Measurements from ENCODE around the gene SLC10A6. TPM values are rescaled to one million over a fixed set of nuclear protein-coding genes. Genes with fewer than 3 reads are reported as not detected.

Gene SLC10A6
- total RNA-seq, 1 experiment from 2014 or later: not detected

DNA sequence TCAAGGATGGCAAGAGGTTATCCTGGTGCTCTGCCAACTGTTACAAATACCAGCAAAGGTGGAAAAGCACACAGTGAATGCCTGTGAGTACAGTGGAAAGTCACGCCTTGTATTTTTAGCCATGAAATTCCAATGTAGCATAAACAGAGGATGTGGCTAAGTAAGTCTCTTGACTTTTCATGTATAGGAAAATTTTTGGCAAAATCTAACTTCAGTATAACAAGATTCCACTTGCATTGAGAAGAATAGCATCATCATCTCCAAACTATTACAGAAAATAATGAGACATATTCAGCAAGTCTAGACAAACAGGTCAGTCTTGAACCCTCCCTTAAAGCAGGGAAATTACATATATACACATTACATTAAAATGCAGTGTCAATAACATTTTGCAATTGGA, 7.9 kb downstream of the SLC10A6 start:
- H3K9me3 ChIP-seq (ENCODE audit: control insufficient read depth, insufficient read depth, low read depth, low read length): no peaks in the 10 kb centered on the region
- intact Hi-C loops (cut with micrococcal nuclease; ENCODE audit: unreplicated experiment) (no loop called here), in situ Hi-C loops (cut with HindIII; ENCODE audit: low pct_unique_long_range_greater_than_20kb, low sequenced_read_pairs) (no loop called here)
- no peaks in the 10 kb centered on the region for H3K36me3 ChIP-seq (ENCODE audit: control insufficient read depth, insufficient read depth, low read length)
- H3K4me1 ChIP-seq (ENCODE audit: control insufficient read depth, insufficient read depth, low read length): no peaks in the 10 kb centered on the region
- no peak for TF ChIP-seq SIN3A (IDR thresholded peaks at IDR 0.05; ENCODE audit: borderline replicate concordance, insufficient read depth, low read depth, low read length)
- TF ChIP-seq, protein P1, sequence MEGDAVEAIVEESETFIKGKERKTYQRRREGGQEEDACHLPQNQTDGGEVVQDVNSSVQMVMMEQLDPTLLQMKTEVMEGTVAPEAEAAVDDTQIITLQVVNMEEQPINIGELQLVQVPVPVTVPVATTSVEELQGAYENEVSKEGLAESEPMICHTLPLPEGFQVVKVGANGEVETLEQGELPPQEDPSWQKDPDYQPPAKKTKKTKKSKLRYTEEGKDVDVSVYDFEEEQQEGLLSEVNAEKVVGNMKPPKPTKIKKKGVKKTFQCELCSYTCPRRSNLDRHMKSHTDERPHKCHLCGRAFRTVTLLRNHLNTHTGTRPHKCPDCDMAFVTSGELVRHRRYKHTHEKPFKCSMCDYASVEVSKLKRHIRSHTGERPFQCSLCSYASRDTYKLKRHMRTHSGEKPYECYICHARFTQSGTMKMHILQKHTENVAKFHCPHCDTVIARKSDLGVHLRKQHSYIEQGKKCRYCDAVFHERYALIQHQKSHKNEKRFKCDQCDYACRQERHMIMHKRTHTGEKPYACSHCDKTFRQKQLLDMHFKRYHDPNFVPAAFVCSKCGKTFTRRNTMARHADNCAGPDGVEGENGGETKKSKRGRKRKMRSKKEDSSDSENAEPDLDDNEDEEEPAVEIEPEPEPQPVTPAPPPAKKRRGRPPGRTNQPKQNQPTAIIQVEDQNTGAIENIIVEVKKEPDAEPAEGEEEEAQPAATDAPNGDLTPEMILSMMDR (IDR thresholded peaks at IDR 0.05): no peak
- DNase-seq (ENCODE audit: low read depth, low spot score) (no peak), ATAC-seq (no peak)
- H3K4me3 ChIP-seq (ENCODE audit: low read depth in 2 of 2, low read length in 2 of 2): no peak overlapping the region
- H3K27ac ChIP-seq (ENCODE audit: low read length): no peak overlapping the region
- BruUV-seq (replicated peaks): no TSS peak
- ChIA-PET POLR2A (no interaction called here), CTCF (no interaction called here)
- no peaks in the 10 kb centered on the region for H3K27me3 ChIP-seq (ENCODE audit: control insufficient read depth, insufficient read depth, low read length)

DNA sequence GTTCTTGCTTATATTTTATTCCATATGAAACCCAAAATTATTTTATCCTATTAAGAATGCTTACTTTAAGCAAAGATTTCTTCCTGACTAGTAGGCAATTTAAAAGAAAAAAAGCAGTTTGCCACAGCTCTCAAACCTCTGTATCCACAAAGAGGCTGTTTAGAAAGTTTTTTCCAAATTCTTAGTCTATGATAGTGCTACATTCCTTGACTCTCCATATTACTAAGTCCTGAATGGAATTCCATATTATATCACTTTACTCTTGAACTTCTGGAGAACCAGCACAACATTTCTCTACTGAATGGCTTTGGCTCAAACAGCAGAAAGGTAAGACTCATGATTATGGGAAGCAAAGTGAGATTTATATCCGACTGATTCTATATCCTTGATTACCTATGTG, 8.3 kb downstream of the SLC10A6 start:
- no peaks in the 10 kb centered on the region for H3K27me3 ChIP-seq (ENCODE audit: control insufficient read depth, insufficient read depth, low read length)
- no peak overlapping the region for H3K4me3 ChIP-seq (ENCODE audit: low read depth in 2 of 2, low read length in 2 of 2)
- in situ Hi-C loops (cut with HindIII; ENCODE audit: low pct_unique_long_range_greater_than_20kb, low sequenced_read_pairs): no loop called here
- DNase-seq (ENCODE audit: low read depth, low spot score) (no peak), ATAC-seq (no peak)
- TF ChIP-seq, protein P2, sequence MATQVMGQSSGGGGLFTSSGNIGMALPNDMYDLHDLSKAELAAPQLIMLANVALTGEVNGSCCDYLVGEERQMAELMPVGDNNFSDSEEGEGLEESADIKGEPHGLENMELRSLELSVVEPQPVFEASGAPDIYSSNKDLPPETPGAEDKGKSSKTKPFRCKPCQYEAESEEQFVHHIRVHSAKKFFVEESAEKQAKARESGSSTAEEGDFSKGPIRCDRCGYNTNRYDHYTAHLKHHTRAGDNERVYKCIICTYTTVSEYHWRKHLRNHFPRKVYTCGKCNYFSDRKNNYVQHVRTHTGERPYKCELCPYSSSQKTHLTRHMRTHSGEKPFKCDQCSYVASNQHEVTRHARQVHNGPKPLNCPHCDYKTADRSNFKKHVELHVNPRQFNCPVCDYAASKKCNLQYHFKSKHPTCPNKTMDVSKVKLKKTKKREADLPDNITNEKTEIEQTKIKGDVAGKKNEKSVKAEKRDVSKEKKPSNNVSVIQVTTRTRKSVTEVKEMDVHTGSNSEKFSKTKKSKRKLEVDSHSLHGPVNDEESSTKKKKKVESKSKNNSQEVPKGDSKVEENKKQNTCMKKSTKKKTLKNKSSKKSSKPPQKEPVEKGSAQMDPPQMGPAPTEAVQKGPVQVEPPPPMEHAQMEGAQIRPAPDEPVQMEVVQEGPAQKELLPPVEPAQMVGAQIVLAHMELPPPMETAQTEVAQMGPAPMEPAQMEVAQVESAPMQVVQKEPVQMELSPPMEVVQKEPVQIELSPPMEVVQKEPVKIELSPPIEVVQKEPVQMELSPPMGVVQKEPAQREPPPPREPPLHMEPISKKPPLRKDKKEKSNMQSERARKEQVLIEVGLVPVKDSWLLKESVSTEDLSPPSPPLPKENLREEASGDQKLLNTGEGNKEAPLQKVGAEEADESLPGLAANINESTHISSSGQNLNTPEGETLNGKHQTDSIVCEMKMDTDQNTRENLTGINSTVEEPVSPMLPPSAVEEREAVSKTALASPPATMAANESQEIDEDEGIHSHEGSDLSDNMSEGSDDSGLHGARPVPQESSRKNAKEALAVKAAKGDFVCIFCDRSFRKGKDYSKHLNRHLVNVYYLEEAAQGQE (IDR thresholded peaks at IDR 0.05; ENCODE audit: insufficient read depth in 1 of 2, low read depth in 2 of 2, low read length in 1 of 2): no peak
- no peak for TF ChIP-seq TCF7L2 (IDR thresholded peaks at IDR 0.05; ENCODE audit: low read depth, low read length)
- TF ChIP-seq, protein P1 (IDR thresholded peaks at IDR 0.05): no peak
- TF ChIP-seq POLR2AphosphoS5 (IDR thresholded peaks at IDR 0.05; ENCODE audit: low read depth, low read length): no peak
- TF ChIP-seq SIN3A (IDR thresholded peaks at IDR 0.05; ENCODE audit: borderline replicate concordance, insufficient read depth, low read depth, low read length): no peak
- POLR2A ChIA-PET: no interaction called here
- CTCF ChIA-PET: no interaction called here
- intact Hi-C loops (cut with micrococcal nuclease; ENCODE audit: unreplicated experiment): no loop called here
- no TSS peak for BruUV-seq (replicated peaks)
- H3K4me1 ChIP-seq (ENCODE audit: control insufficient read depth, insufficient read depth, low read length): no peaks in the 10 kb centered on the region
- no peak overlapping the region for H3K27ac ChIP-seq (ENCODE audit: low read length)
- H3K9me3 ChIP-seq (ENCODE audit: control insufficient read depth, insufficient read depth, low read depth, low read length): no peaks in the 10 kb centered on the region
- no peaks in the 10 kb centered on the region for H3K36me3 ChIP-seq (ENCODE audit: control insufficient read depth, insufficient read depth, low read length)
